ENCODE data around the gene DACH1. TPM values are rescaled to one million over a fixed set of nuclear protein-coding genes. Genes with fewer than 3 reads are reported as not detected.

DACH1 gene
- total RNA-seq, 4 donors from 2014 or later: 0.08 to 2.3 (median 0.71) TPM

GRCh38 chr13:71460211-71460610 lies 406.8 kb downstream of the DACH1 start:
- TF ChIP-seq POLR2A (IDR thresholded peaks at IDR 0.05) (no peak), CTCF (IDR thresholded peaks at IDR 0.05) (no peak)
- no peak for DNase-seq
- H3K4me1 ChIP-seq: no peaks in the 10 kb centered on the region
- H3K4me3 ChIP-seq: no peak overlapping the region
- H3K36me3 ChIP-seq: no peaks in the 10 kb centered on the region
- no peaks in the 10 kb centered on the region for H3K9me3 ChIP-seq
- H3K27me3 ChIP-seq: no peaks in the 10 kb centered on the region
- no peak overlapping the region for H3K27ac ChIP-seq
- WGBS, 2 donors: 38 to 51% methylated on average over 2 of the region's 3 CpGs
- intact Hi-C loops (cut with DNase I): no loop called here

- no peak overlapping the region for H3K27ac ChIP-seq
- no peaks in the 10 kb centered on the region for H3K27me3 ChIP-seq
- no peaks in the 10 kb centered on the region for H3K4me1 ChIP-seq
- DNase-seq: no peak
- no peaks in the 10 kb centered on the region for H3K36me3 ChIP-seq
- H3K9me3 ChIP-seq: no peaks in the 10 kb centered on the region
- TF ChIP-seq CTCF (IDR thresholded peaks at IDR 0.05) (no peak), POLR2A (IDR thresholded peaks at IDR 0.05) (no peak)
- intact Hi-C loops (cut with DNase I): no loop called here
- H3K4me3 ChIP-seq: no peak overlapping the region
Observed at GRCh38 chr13:71459708-71460107, 407.3 kb downstream of the DACH1 start.

GRCh38 chr13:71457645-71458044 lies 409.4 kb downstream of the DACH1 start:
- H3K9me3 ChIP-seq: no peaks in the 10 kb centered on the region
- intact Hi-C loops (cut with DNase I): no loop called here
- no peaks in the 10 kb centered on the region for H3K36me3 ChIP-seq
- no peak overlapping the region for H3K27ac ChIP-seq
- H3K4me1 ChIP-seq: no peaks in the 10 kb centered on the region
- no peak for DNase-seq
- H3K27me3 ChIP-seq: no peaks in the 10 kb centered on the region
- TF ChIP-seq CTCF (IDR thresholded peaks at IDR 0.05) (no peak), POLR2A (IDR thresholded peaks at IDR 0.05) (no peak)
- 69 to 80% methylated on average over 2 of the region's 2 CpGs for WGBS, 2 donors
- H3K4me3 ChIP-seq: no peak overlapping the region

- Histone ChIP-seq H3K4me1 (no peaks in the 10 kb centered on the region), H3K4me3 (no peak overlapping the region), H3K9me3 (no peaks in the 10 kb centered on the region), H3K27ac (no peak overlapping the region), H3K27me3 (no peaks in the 10 kb centered on the region), H3K36me3 (no peaks in the 10 kb centered on the region)
- intact Hi-C loops (cut with DNase I): no loop called here
- WGBS, 2 donors: 70 to 76% methylated on average over 2 of the region's 2 CpGs
- no peak for DNase-seq
- no peak for TF ChIP-seq POLR2A (IDR thresholded peaks at IDR 0.05)
- no peak for TF ChIP-seq CTCF (IDR thresholded peaks at IDR 0.05)
Observed at GRCh38 chr13:71456136-71456535, 410.9 kb downstream of the DACH1 start.

- no peaks in the 10 kb centered on the region for H3K9me3 ChIP-seq
- H3K36me3 ChIP-seq: no peaks in the 10 kb centered on the region
- no peaks in the 10 kb centered on the region for H3K4me1 ChIP-seq
- no peak for DNase-seq
- intact Hi-C loops (cut with DNase I): no loop called here
- no peaks in the 10 kb centered on the region for H3K27me3 ChIP-seq
- H3K4me3 ChIP-seq: no peak overlapping the region
- no peak overlapping the region for H3K27ac ChIP-seq
- TF ChIP-seq POLR2A (IDR thresholded peaks at IDR 0.05): no peak
- no peak for TF ChIP-seq CTCF (IDR thresholded peaks at IDR 0.05)
- 73 to 80% methylated on average over 1 of the region's 1 CpG for WGBS, 2 donors
Observed at GRCh38 chr13:71454509-71454908, 412.5 kb downstream of the DACH1 start.

Data from esophagus squamous epithelium (tissue), 5 donors.